ENCODE measurements around the gene CLINT1.
A peak's percentile ranks its signal among the peaks of the same experiment; 100 is the strongest.
"Not testable (repeated sequence)": the region's sequence is repeated elsewhere in the genome, so short reads cannot be mapped to it uniquely, and the experiment has no call there.

Gene CLINT1

GRCh38 chr5:157860898-157861890, 2.2 kb upstream of the CLINT1 start:
- DNase-seq, result peak; percentile 22

- DNase-seq, result no peak
Observed at GRCh38 chr5:157859227-157859575, 256 bp upstream of the CLINT1 start.

- no peak for DNase-seq
Observed at GRCh38 chr5:157857816-157858526, 974 bp downstream of the CLINT1 start.

- peak; percentile 8 for DNase-seq
Observed at GRCh38 chr5:157855404-157855994, 3.4 kb downstream of the CLINT1 start.

GRCh38 chr5:157853365-157853764, 5.6 kb downstream of the CLINT1 start:
- not testable (repeated sequence) for DNase-seq

- DNase-seq, result no peak
Observed at GRCh38 chr5:157845914-157846598, 12.9 kb downstream of the CLINT1 start.

GRCh38 chr5:157842787-157843186, 16.2 kb downstream of the CLINT1 start:
- no peak for DNase-seq

- DNase-seq, result no peak
Observed at GRCh38 chr5:157842185-157842584, 16.8 kb downstream of the CLINT1 start.

GRCh38 chr5:157839157-157839795, 19.7 kb downstream of the CLINT1 start:
- no peak for DNase-seq

GRCh38 chr5:157836121-157836753, 22.7 kb downstream of the CLINT1 start:
- DNase-seq, result no peak

GRCh38 chr5:157835041-157835440, 23.9 kb downstream of the CLINT1 start:
- DNase-seq, result no peak

- DNase-seq, result no peak
Observed at GRCh38 chr5:157828944-157829639, 29.9 kb downstream of the CLINT1 start.

GRCh38 chr5:157828105-157828943, 30.6 kb downstream of the CLINT1 start:
- DNase-seq, result no peak

GRCh38 chr5:157827423-157827822, 31.5 kb downstream of the CLINT1 start:
- no peak for DNase-seq

GRCh38 chr5:157823655-157824054, 35.3 kb downstream of the CLINT1 start:
- DNase-seq, result no peak

GRCh38 chr5:157821822-157822622, 36.9 kb downstream of the CLINT1 start:
- DNase-seq, result peak; percentile 12

GRCh38 chr5:157821405-157821804, 37.5 kb downstream of the CLINT1 start:
- no peak for DNase-seq

- DNase-seq, result no peak
Observed at GRCh38 chr5:157820593-157821252, 38.2 kb downstream of the CLINT1 start.
